Limb (tissue), 2 donors: ENCODE measurements around the gene MROH7.

ENCODE experiments used
- DNase-seq, 2 donors: peaks; one replicate each; pipeline ENCODE4 v3.0.0-alpha.2; 2016; ENCODE audit errors: extremely low spot score in 2 of 2

Gene MROH7

GRCh38 chr1:54640863-54641836 is at the start of gene MROH7:
MROH7 (plus strand) TSS chr1:54641786; CDS start chr1:54652927, 11,141 bp downstream.
- no peak for DNase-seq

DNA sequence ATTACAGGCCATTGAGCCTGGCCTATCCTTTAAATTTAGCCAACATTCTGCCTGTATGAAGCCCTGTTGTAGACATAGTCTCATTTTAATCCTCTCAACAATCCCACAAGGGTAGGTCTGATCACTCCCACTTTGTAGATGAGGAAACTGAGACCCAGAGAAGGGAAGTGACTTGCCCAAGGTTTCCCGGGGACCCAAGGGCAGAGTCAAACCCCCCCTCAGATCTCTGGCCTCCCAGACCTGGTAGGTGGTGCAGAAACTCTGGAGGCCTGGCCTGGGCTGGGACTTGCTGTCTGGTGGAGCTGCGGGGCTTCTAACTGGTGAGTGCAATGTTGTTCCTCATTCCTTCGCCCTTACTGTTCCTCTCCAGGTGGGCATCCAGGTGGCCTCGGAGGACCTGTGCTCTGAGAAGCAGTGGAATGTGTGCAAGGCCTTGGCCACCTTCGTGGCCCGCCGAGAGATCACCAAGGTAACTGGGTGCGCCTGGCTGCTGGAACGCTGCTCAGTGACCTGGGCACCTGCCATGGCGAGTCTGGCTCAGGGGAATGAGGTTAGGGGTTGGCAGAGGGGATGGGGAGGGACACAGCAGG is 47.9 kb upstream of the MROH7 start:
- DNase-seq, result no peak

GRCh38 chr1:54594463-54594862 is 47.1 kb upstream of the MROH7 start:
- no peak for DNase-seq

GRCh38 chr1:54595956-54596498 is 45.6 kb upstream of the MROH7 start:
- no peak for DNase-seq

GRCh38 chr1:54596756-54597155 is 44.8 kb upstream of the MROH7 start:
- DNase-seq, result no peak

- no peak for DNase-seq
Measured at GRCh38 chr1:54597455-54598030, 44.0 kb upstream of the MROH7 start.

- DNase-seq, result no peak
Measured at GRCh38 chr1:54599211-54599823, 42.3 kb upstream of the MROH7 start.

GRCh38 chr1:54600947-54601721 is 40.5 kb upstream of the MROH7 start:
- DNase-seq, result no peak

- DNase-seq, result no peak
Measured at GRCh38 chr1:54601730-54602129, 39.9 kb upstream of the MROH7 start.

- no peak for DNase-seq
Measured at GRCh38 chr1:54602554-54602953, 39.0 kb upstream of the MROH7 start.

- DNase-seq, result no peak
Measured at GRCh38 chr1:54603241-54603640, 38.3 kb upstream of the MROH7 start.

DNA sequence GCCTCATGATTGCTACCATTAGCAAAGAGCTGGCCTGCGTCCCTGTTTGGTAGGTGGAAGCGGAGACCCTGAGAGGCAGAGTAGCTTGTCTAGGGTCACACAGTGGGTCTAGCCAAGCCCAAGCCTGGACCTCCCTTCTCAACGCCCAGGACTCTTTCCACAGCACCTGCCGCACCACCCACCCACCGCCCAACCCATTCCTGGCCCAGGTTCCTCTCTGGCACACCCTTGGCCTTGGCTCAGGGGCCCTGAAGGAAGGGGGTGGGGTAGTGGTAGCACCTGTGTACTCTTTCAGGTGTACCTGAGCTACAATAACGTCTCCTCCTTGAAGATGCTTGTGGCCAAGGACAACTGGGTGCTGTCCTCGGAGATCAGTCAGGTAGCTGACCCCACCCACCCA is 37.5 kb upstream of the MROH7 start:
- DNase-seq, result no peak

DNA sequence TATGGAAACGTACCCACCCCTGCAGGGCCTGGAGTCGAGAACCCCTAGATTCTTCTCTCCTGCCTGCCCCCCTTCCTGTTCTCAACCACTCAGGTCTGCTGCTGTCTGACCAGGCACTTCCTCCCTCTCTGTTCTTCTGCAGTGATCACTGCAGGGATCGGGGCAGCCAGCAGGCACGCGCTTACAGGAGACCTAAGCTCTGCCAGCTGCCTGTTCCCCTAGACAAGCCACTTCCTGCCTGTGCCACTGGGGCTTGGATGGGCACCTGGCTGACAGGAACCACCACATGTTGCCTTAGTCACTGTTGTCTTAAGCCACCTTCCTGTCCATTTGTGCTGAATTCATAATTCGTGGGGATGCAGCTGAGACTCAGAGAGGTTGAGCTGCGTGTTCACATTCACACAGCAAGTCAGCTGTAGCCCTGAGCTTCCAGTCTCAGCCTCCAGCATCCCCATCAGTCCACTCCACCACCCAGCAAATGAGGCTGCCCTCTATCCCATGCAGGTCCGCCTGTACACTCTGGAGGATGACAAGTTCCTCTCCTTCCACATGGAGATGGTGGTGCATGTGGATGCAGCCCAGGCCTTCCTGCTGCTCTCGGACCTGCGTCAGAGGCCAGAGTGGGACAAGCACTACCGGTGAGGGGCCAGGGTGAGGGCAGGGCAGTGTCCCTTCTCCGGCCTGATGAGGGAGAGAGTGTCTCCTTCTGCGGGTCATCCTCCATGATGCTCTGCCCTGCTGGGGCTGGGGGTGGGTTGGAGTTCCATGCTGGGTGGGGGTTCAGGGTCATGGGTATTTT is 36.8 kb upstream of the MROH7 start:
- DNase-seq, result no peak

- no peak for DNase-seq
Measured at GRCh38 chr1:54606096-54606989, 35.2 kb upstream of the MROH7 start.

GRCh38 chr1:54606990-54607325 is 34.6 kb upstream of the MROH7 start:
- no peak for DNase-seq

- DNase-seq, result no peak
Measured at GRCh38 chr1:54607821-54608565, 33.6 kb upstream of the MROH7 start.

GRCh38 chr1:54608566-54609230 is 32.9 kb upstream of the MROH7 start:
- DNase-seq, result no peak
